GM19043 (cell line): Measurements from ENCODE around the gene SCAMP5.

Source experiments
- ATAC-seq: cut with Tn5 transposase; IDR thresholded peaks from one replicate; pipeline ENCODE4 v1.9.1; 2021; ENCODE audit warnings: low read depth; ENCODE audit not compliant: unreplicated experiment

The SCAMP5 gene

DNA sequence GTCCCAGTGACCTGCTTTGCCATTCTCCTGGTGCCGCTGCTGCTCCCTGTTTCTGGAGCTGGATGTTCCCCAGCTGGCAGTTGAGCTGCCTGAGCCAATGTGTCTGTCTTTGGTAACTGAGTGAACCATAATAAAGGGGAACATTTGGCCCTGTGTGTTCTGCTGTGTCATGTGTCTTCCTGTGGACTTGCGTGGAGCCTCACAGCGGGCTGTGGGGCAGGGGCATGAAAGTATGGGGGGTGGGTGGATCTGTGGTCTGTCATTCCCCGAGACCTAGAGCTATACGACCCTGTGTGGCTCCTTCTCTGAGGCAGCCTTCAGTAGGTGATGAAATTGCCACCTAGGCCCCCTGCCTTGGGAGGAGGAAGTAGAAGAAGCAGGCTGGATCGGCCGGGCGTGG is 26.0 kb downstream of the SCAMP5 start:
- ATAC-seq, result no peak

DNA sequence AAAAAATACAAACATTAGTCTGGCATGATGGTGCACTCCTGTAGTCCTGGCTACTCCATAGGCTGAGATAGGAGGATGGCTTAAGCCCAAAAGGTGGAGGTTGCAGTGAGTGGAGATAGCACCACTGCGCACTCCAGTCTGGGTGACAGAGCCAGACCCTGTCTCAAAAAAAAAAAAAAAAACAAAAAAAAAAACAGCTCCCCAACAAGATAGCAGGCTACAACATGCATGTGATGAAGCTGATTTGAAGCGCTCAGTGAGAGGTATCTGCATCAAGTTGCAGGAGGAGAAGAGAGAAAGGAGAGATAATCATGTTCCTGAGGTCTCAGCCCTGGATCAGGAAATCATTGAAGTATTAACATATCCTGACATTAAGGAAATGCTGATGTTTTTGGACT is 27.4 kb downstream of the SCAMP5 start:
- ATAC-seq, result no peak

DNA sequence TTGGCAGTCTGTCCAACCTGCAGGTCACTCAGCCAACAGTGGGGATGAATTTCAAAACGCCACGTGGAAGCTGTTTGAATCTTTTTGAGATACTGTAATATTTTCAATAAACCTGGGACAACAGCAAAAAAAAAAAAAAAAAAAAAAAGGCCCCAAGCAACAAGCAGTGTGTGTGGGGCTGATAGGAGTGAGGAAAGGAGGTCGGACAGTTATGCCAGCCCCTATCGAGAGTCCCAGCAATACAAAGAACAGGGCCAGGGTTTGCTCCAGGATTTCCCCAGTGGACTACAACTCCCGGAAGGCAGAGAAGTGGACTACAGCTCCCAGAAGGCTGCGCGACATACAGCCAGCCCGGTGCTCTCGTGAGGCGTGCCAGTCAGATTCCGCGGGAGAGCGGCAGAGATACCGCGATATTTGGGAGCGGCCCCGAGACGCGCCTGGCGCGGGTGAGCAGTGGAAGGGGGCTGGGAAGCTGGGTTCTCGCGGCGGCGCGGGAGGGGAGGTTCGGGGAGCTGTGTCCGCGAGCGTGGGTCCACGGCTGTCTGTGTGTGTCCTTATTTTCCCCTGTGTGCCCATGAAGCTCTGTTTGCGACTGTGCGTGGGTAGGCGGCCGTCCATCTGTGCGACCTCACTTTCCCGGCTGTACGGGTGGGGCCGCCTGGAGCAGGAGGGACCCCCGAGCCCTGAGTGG is 28.0 kb downstream of the SCAMP5 start, which contains the start of gene PPCDC:
Gene PPCDC, plus strand, starts transcription at position 410 of the 691 bp plus-strand sequence. CDS start 4,729 bp downstream, outside the sequence.
- ATAC-seq, result peak; percentile 96

DNA sequence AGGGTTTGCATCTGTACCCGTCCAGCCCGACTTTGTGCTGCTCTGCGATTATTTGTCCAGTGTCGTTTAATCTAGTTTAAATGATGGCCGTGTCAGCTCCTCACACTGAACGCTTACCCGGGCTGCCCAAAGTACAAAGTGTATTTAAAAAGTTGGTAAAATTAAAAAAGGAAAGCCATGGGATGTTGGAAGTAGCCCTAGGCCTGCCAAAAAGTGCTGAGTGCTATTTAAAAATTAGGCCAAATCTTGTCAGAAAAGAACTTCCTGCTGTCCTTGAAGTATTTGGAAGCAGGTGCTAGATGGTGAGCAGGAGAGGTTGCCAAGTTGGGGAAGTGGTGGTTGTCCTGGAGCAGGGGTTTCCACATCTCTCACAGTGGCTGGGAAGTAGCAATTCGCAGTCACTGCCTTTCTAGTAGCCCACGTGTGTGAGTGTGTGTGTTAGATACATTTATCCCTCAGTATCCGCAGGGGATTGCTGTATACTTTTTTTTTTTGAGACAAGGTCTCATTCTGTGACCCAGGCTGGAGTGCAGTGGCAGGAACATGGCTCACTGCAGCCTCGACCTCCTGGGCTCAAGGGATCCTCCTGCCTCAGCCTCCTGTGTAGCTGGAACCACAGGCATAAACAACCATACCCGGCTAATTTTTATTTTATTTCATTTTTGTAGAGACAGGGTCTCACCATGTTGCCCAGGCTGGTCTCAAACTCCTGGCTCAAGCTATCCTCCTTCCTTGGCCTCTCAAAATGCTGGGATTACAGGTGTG is 28.7 kb downstream of the SCAMP5 start:
- ATAC-seq, result no peak

DNA sequence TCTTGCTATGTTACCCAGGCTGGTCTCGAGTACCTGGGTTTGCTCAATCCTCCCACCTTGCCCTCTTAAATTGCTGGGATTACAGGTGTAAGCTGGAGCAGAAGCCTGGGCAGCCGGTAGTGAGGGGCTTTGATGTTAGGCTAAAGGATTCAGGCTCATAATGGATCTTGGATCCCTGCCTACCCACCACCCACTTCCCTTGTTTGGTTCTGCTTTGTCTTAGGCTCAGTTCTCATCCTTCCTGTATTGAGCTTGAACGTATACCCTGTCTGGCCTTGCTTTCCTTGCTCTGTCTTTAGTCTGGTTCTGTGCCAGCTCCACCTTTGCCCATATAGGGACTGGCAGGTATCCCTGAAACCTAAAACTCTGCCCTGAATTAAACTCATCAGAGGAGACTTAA is 29.7 kb downstream of the SCAMP5 start:
- no peak for ATAC-seq

DNA sequence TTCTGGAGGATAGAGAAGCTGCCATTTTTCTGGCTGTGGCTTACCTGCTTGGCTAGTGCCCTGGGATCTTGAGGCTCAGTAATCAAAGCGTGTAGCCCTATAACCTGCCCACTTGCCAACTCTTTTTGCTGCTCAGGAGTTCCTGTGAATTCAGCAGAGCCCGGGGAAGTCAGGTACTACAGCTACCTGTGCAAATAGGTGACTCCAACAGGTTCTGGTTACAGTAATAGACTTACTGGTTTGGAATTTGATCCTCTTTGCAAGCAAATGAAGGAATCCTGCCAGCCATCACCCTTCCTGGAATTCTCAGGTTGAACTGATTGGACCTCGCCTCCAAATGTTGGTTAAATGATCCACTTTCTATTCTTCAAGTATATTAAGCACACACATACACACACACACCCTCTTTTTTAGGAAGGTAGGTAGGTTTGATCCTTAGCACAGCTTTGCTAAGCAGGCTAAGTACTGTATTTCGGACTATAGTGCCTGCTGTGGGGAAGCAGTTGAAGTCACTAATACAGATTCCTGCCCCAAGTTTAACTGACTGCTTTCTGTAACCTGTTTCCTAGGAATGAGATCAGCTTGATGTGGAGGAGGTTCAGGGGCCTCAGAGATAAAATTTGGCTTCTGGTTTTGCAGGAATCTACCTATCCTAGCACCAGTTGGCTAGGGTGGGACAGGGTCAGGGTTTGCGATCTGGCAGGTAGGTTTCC is 30.3 kb downstream of the SCAMP5 start:
- no peak for ATAC-seq

DNA sequence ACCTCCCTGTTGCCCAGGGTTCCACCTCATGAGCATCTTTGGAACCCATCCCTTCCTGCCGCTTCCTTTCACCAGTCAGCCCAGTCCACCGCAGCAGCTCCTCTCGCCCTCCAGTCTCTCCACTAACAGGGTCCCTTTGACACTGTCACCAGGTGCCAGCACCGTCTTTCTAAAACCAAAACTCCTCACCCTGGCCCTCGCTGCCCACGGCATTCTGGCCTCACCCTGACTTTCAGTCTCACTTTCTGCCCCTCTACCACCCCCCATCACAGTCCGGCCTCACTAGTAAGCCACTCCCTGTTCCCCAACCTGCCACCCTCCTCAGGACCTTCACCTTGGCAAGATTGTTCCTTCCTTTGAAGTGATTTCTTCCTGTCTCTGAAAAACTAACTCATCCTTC is 32.2 kb downstream of the SCAMP5 start:
- ATAC-seq, result no peak

DNA sequence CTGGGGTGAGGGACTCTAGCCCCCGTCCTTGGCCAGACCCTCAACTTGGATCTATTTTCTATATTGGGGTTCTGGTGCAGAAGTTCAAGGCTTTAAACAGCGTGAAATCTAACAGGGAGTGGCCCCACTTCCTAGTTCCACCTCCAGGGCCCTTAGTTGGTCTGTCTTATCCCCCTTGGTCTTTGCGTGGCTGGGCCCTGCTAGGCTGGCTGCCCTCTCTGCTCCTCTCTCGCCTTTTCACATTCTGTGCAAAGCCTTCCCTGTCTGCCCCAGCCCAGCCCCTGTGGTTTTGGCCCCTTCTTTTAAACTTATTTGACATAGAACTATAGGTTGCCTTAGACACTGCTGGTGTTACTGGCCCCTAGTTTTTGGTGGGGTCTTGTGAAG is 33.6 kb downstream of the SCAMP5 start:
- ATAC-seq, result no peak

DNA sequence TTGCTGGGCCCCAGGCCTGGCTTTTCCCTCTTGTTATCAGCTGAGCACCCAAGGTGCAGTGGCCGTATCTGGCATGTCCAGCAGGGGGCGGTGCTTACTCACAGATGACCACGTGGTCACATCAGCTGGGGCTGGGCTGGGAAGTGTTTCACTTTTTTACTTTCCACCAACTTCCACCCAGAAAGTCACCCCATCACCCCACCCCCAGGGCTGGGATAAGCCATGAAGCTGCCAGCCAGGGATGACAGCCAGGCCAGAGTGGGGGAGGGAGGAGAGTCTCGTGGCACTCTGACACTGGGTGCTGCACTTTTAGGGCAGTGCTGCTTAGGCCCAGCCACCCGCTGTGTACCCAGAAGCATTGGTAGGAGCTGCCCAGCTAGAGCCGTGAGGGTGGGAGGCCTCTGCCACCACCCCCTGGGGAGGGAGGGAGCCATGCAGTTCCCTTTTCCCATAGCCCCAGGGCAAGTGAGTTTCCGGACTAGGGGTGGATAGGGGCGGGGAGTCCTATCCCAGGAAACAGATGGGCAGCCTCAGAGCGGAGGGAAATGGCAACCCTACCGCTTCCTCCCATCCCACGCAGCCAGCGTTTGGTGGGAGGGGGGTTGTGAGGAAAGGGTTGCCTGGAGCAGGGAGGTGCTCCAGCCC is 34.1 kb downstream of the SCAMP5 start:
- peak; percentile 51 for ATAC-seq

DNA sequence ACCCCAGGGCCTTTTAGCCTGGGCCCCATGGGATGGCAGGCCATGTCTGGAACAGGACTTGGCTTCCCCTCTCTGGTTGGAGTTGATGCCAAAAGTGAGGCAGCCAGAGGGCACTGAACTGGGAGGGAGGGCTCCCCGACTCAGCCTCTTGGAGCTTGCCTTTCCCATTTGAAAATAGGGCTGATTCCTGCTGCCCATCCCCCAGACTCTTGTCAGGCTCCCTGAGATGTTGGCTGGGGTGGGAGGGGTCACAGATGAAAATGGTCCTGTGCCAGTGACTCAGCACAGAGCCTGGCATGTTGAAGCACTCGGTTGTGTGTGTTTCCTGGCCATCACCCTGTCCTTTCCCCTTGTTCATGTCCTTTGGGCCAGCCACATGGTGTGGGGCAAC is 34.7 kb downstream of the SCAMP5 start:
- no peak for ATAC-seq

DNA sequence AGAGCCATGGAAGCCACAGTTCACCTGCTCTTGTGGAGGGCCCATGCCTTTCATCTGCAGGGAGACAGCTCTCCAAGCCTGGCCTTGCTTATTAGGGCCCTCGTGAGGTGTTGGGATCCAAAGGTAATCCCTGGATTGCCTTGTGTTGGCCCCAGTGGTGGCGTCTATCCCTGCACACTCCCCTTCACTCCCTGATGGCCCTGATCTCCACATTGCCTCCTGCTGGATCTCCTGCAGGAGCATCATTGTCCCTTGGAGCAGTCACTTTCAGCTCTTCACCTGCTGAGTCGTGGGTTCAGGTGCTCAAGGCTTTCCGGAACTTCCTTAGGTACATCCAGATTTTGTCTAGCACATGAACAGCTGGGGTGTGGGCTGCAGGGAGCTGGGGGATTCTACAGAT is 35.1 kb downstream of the SCAMP5 start:
- ATAC-seq, result no peak

DNA sequence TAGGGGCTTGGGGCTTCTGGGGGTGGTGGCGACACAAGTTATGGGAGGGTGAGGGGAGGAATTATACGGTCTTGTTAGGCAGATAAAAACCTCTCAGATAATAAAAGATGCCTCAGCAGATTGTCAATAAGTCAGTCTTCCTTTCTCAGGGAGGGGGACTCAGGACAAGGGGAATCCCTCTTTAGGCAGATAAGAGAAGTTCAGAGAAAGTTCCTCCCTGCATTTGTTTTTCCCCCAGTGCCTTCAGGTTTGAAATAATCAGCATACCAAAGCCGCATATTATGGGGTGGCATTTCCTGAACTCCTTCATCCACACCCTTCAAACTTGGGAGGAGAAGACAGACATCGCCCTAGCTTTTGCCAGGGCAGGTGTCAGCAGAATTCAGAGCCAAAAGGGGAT is 36.5 kb downstream of the SCAMP5 start:
- no peak for ATAC-seq

DNA sequence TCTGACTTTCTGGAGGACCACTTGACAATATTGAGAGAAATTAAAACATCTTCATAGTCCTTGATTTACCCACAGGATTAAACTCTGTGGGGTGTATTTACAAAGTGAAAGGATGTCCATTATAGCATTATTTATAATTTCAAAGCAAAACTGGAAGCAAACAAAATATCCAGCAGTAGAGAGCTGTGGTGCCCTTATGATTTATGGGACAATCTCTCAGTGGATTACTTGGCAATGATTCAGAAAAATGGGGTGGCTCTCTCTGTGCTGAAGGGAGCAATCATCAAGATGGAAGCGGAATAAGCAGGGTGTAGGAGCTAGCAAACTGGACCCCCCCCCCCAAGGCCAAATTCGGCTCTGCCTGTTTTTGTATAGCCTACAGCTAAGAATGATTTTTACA is 37.0 kb downstream of the SCAMP5 start:
- ATAC-seq, result no peak

DNA sequence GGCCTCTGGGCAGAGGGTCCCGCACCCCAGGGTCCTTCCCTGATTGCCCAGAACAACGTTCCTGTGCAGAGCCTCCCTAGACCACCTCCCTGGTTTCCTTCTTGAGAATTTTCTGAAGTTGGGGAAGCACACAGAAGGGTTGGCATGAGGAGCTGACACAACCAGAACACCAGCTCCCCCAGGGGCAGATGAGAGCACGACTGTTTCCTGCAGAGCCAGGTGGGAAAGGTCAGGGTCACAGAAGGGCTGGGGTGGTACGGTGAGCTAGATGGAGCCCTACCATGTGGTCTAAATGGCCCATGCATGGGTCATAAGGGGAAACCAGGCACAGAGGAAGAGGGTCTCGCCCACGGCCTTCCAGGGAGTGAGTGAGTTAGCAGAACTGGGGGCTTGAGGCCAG is 38.4 kb downstream of the SCAMP5 start:
- ATAC-seq, result no peak

DNA sequence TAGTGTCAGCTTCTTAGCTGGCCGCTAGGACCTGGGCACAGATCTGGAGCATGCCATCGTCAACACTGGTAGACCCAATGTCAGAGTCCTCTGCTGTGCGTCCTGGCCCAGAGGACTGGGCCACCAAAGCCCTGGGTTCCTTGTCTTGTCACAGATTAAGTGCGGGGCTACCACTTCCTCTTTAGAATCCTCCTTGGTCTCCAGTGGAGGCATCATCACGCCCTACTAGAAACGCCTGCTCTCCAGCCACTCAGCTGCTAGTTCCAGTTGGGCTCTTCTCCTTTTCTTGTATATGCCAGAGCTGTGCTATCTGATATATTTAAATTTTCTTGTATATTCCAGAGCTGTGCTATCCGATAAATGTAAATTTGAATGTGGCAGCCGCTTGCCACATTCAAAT is 39.3 kb downstream of the SCAMP5 start:
- no peak for ATAC-seq

DNA sequence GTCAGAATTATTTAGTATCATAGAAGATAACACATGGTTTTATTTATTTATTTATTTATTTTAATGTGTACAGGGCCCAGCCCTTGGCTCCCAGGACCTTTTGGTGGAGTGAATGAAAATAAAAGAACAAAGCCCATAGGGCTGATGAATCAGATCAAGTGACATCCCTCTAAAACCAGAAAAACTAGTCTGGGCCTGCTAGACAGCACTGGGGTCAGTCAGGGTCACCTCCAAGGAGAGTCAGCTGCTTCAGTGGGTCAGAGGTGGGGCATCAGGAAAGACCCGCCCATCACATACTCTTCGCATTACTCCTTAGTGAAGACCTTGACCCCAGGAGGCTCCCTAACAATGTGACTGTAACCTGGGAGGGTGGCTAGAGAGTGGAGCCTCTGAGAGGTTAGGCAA is 40.9 kb downstream of the SCAMP5 start:
- no peak for ATAC-seq

DNA sequence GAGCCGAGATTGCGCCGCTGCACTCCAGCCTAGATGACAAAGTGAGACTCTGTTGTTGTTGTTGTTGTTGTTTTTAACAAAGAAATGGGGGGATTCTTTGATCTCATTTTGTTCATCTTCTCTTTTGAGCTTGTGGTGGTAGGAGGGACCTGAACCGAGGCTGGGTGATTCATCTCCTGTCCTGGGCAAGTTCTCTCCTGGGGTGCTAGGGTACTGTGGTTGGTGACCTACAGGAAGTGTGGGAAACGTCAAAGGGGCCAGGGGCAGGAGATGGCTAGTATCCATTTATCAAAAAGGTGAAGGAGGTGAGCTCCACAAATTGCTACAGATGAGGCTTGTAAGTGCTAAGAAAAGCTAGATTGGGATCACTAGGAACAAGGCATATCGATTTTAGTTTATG is 42.3 kb downstream of the SCAMP5 start:
- ATAC-seq, result no peak

DNA sequence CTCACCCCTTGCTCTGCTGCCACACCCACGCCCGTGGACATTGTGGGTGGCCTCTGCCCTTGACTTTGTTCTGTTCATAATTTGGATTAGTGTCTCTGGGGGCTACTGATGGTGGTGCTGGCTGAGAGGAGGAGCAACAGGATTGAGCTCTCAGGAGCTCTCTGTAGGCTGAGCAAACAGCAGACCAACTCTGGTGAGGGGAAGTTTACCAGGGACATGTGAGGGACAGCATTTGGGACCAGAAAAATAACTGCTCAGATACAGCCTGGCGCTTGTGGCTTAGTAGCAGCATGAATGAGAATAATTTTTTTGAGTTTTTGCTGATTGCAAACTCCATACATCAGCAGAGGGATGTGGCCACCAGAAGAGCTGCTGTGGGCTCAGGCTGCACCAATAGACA is 42.9 kb downstream of the SCAMP5 start:
- ATAC-seq, result no peak

DNA sequence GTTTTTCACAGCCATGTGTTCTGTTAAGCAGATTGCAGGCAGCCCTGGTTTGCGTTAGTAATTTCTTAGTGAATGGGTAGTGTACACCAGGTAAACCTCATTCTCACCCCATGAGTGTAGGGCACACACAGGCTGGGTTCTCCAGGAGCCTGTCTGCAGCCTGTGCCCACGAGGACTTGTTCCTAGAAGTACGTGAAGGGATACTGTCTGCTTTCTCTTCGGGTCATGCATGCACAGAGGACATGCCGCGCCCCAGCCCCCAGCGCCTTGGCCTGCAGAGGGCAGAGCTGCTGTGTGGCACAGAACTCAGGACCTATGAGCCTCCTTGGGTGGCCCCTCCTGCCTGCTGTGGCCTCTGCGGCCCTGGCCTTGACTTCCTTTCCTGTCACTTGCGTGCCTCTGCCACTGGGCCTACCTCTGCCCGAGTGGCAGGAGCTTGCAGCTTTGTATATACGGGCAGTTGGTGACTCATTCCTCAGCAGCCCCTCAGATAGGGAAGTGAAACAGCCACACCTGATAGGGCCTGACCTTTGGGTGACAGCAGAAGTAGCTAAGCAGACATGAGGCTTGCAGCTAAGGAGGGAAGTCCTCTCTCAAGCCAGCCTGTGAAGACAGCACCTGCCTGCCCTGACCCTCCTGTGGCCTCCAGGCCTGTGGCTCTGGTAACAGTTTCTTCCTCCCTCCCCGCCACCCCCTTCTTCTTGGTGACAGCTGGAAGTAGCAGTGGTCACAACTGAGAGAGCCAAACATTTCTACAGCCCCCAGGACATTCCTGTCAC is 47.6 kb downstream of the SCAMP5 start:
- ATAC-seq, result peak; percentile 65

DNA sequence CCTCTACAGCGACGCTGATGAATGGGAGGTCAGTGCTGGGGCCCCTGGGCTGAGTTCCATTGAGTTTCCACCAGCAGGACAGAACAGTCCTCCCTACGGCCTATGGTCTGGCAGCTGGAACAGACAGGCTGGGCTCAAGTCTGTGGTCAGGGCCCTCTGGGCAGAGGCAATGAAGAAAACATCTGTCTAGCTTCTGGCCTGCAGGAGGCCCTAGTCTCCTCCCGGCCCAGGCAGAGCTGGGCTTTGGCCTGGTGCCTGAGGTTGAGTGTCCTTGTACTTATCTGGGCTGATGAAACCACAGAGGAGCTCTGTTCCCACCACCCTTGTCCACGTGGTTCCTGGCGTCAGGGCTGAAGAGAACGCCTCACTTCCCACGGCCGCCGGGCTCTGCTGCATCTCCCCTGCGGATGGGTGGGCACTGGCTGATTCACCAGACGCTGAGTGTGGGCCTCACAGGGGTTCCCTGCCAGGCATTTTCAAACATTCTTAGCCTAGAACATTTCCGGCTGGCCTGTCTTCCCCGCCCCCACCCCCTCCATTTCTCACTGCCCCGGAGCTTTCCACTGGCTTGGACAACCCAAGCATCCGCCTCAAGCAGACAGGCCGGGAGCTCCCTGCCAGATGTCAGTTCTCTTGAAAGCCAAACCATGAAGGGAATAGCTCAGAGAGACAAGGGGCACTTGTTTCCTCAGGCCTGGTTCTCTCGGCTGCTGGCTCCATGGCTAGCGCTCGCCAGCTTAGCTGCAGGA is 48.3 kb downstream of the SCAMP5 start:
- ATAC-seq, result peak; percentile 20
